HUDEP-2 (cell line): ENCODE results near the gene HSP90AB1.

Source experiments
- DNase-seq, 76 experiments: peaks; one replicate each; lab custom pipeline; 2025; ENCODE audit not compliant: unreplicated experiment in 76 of 76; lab: John Stamatoyannopoulos, UW

Gene HSP90AB1

GRCh38 chr6:44278774-44279697 lies 32.1 kb downstream of the HSP90AB1 start:
- DNase-seq = no peak

DNA sequence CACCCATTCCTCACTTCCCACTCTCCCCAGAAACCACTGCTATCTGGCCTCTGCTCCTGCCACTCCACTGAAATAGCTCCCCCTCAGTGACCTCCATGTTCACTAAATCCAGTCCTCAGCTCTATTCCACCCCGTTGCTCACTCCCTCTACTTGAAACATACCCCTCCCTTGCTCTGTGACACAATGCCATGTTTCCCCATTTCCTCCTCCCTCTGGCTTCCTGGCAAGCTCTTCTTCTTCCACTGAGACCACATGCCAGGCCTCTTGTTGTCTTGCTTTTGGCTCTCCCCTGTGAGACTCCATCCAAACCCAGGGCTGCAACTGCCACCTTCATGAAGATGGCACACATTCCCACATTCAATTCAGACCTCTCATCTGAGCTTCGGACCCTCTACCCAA lies 37.2 kb downstream of the HSP90AB1 start:
- no peak for DNase-seq

- no peak for DNase-seq
These were observed 38.0 kb downstream of the HSP90AB1 start for GRCh38 chr6:44284867-44285266.

- DNase-seq = peak in 12 of 76 experiments; percentile 5 to 52 (median 20)
These were observed 38.8 kb downstream of the HSP90AB1 start for GRCh38 chr6:44285552-44286284.

- no peak for DNase-seq
These were observed 39.3 kb downstream of the HSP90AB1 start for GRCh38 chr6:44286285-44286565.

DNA sequence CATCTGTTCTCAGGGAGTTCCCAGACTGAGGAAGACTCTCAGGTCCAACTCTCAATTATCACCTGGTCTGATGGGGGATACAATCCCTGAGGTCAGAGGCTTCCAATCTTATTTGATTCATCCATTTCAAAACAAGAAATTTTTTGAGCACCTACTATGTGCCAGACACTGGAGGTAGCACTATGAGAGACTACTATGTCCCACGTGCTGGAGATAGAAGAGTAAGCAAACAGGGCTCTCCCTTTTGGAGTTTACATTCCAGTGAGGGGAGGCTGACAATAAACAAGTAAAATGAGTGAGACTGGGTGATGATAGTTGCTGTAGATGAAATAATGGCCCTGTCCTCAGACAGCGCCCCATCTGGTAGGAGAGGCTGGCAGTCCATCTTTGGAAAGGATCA lies 39.8 kb downstream of the HSP90AB1 start:
- DNase-seq = no peak

DNA sequence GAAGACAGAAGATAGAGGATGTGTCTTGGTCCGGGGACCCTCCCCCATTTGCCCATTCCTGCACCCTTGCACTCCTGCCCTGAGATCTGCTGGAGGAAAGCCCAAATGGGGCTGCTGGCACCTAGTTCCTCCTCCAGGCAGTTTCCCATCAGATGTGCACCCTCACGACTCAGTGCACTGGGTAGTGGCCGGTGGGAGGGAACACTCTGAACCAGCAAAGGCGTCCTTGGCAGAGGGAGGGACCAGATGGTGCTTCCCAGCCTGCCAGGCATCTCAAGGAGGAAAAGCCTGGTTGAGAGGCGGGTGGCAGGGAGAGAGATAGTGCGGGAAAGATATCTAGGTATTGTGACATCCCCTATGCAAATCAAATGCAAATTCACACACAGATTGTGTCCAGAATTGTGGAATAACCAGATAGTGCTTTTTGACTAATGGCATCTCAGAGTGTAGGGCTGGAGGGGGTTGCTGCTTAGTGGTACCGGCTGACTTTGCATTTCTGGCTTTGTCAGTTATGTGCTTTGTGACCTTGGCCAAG lies 42.9 kb downstream of the HSP90AB1 start:
- no peak for DNase-seq

DNA sequence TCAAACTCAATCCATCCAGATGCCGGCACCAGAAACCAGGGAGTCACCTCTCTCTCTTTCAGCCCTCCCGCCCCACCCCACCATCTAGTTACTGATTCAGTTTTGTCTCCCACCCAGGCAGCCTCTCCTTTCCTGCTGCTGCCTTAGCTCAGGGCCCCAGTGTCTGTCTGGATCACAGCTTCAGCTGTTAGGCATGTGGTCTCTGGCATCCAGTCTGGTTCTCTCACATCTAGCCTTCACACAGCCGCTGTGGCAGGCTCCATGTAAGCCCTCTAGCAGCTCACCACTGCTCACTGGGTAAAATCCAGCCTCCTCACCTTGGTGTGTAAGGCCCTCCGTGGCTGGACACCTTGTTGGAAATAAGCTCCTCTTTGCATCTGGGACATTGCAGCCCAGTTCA lies 44.9 kb downstream of the HSP90AB1 start:
- DNase-seq = no peak

DNA sequence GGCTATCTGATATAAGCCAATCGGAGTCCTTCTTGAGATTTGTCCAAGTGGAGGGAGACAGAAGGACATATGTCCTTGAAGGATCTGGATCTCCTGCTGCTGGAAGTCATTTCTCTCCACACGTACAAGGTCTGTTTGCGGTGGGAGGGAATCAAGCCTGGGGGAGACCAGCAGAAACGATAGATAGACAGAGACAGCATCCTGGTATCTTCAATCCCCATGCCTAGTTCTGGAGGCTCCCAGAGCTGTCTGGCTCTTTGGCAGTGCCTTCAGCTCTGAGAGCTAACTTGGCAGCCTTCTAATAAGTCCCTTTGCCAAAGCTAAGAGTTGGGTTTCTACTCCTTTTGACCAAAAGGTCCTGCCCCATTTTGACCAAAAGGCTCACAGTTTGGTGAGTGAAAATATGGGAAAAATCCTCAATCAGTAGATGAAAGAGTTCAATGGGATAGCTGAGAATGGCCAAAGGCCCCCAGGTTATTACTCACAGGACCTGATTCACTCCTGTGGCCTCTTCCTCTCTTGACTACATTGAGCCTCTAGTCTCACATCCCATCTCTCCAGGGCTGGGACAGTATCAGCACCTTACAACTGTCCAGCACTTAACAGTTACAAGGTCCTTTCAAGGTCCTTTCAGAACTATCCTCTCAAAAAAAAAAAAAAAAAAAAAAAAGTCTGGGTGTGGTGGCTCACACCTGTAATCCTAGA lies 45.9 kb downstream of the HSP90AB1 start:
- DNase-seq = no peak

- no peak for DNase-seq
These were observed 48.2 kb downstream of the HSP90AB1 start for GRCh38 chr6:44294832-44295791.

GRCh38 chr6:44297063-44298038 lies 50.5 kb downstream of the HSP90AB1 start:
- peak in 5 of 76 experiments; percentile 15 to 54 (median 21) for DNase-seq

DNA sequence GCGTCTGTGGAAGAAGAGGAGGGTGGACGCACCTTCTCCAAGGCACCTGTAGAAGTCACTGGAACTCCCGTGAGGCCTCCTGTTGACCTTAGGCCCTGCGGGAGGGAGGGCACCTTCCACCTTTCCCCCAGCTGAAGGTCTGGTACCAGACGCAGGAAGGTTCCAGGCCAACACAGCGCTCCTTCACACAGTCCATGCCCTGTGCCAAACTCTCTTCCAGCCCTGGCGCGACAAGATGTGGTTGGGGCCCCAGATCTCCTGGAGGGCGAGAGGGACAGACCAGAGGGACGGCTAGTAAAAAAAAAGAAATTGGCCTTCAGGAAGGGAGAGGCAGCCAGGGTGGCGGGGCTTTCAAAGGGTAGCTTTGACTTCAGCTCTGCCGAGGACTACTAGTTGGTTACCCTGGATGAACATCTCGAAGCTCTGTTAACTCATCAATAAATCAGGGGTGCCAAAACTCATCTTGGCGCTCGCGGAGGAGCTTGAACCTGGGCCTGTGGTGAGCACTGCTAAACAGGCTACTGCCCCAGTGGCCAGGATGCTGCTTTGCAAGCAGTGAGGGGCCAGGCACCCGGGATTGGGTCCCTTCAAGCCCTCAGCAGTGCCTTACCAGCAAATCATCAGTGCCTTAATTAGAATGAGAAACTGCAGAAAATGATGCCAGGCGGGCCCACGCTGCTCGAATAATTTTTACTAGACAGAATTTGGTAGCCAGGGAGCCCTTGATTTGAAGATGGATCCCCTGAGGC lies 51.3 kb downstream of the HSP90AB1 start:
- peak in 1 of 76 experiments; percentile 8 for DNase-seq

DNA sequence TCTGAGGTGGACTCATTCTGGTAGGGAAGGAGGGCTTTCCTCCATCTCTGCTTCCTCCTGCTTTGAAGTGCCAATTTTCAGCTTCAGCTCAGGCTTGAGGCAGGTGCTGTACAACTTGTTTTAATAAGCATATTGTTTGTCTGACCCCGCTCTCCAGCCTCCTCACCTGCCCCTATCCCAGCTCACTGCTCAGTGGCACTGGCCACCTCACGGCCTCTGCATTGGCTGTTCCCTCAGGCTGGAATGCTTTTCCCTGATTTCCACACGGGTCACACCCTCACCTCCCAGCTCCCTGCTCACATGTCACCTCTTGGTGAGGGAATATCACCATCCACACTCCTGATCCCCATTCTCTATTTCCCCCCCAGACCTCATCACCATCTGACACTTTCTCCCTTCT lies 52.0 kb downstream of the HSP90AB1 start:
- no peak for DNase-seq

DNA sequence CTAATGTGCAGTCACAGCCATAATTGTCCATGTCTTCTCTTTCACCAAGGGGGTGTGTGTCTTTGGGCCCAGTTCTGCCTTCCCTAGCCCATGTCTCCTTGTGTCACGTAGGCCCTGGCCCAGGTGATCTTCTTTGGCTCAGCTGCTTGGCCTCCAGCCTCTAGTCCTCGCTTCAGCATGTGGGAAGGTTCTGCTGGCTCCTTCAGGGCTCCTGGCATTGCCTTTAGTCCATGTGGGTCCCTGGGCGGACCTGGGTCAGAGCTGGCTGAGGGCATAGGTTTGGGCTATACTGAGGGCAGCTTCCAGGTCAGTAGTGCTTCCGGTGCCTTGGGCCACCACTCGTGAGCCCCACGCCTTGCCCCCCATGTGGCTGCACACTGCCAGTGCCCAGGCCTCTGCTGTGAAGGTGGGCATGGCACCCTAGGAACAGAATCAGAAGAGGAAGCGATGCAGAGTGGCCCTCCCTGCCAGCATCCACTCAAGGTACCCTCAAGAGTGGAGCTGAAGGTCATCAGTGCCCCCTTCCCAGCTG lies 53.5 kb downstream of the HSP90AB1 start:
- no peak for DNase-seq

GRCh38 chr6:44301106-44301505 lies 54.2 kb downstream of the HSP90AB1 start:
- no peak for DNase-seq

DNA sequence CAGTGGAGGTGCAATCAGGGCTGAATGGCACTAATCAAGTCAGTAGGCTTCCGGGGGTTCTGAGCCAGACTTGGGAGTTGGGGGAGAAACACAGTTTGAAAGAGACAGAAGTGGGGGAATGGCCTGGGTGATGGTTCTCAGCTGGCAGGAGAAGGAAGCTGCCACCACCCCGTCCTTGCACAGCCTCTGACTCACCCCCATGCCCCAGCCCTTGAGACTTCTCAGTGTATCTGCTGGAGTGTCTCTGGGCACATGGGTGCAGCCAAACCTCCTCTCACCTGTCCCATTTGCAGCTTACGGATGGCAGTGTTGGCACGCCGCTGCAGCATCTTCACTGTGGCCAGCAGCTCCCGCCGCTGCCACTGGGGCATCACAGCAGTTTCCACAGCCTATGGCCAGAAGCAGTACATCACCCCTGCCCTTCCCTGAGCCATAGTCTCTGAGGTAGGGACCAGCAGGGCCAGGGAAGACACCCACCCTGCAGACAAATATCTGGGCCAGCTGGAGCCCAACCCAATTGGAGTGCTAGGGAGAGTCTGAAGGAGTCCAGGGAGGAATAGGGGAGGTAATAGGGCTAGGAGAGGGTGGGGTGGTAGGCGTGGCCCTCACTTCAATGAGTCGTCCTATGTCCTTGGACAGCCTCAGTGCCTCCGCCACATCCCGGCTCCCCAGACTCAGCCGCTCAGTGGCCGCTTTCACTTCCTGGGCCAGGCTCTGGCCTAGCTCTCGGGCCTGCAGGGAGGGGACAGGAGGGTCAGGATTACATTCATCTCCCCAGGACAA lies 55.1 kb downstream of the HSP90AB1 start:
- no peak for DNase-seq

- no peak for DNase-seq
These were observed 56.0 kb downstream of the HSP90AB1 start for GRCh38 chr6:44302856-44303255.
